ENCODE measurements around the gene BTBD1. TPM values are rescaled to one million over a fixed set of nuclear protein-coding genes. Genes with fewer than 3 reads are reported as not detected.
"Not testable (repeated sequence)": the region's sequence is repeated elsewhere in the genome, so short reads cannot be mapped to it uniquely, and the experiment has no call there.

Gene BTBD1
- total RNA-seq, 1 donor from 2014 or later: 47.6 TPM

- H3K4me3 ChIP-seq (ENCODE audit: low read depth, low read length): no peak overlapping the region
- TF ChIP-seq CTCF (conservative IDR thresholded peaks at IDR 0.05; ENCODE audit: low read depth, low read length): no peak
- no peak for DNase-seq (ENCODE audit: low read depth)
These were observed 31.0 kb upstream of the BTBD1 start for GRCh38 chr15:83098079-83098478.

DNA sequence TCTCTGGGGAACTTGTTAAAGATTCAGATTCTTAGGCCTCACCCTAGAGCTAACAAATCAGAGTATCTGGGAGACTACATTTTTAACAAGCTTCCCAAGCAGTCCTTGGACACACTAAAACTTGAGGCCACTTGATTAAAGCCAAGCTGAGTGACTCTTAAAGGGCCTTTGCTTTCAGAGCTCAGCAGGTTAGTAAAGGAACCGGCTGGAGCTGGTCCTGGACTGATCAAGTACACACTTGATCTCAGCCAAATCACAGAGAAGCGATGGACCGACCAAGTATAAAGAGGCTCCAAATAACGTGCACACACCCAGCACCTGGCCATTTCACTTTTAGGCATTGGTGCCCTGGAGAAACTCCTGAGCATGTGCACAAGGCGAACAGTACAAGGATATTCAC, 27.5 kb upstream of the BTBD1 start:
- no peak for DNase-seq (ENCODE audit: low read depth)
- no peak for TF ChIP-seq CTCF (conservative IDR thresholded peaks at IDR 0.05; ENCODE audit: low read depth, low read length)
- no peak overlapping the region for H3K4me3 ChIP-seq (ENCODE audit: low read depth, low read length)

GRCh38 chr15:83092309-83092976, 25.4 kb upstream of the BTBD1 start:
- no peak overlapping the region for H3K4me3 ChIP-seq (ENCODE audit: low read depth, low read length)
- DNase-seq (ENCODE audit: low read depth): no peak
- TF ChIP-seq CTCF (conservative IDR thresholded peaks at IDR 0.05; ENCODE audit: low read depth, low read length): no peak

DNA sequence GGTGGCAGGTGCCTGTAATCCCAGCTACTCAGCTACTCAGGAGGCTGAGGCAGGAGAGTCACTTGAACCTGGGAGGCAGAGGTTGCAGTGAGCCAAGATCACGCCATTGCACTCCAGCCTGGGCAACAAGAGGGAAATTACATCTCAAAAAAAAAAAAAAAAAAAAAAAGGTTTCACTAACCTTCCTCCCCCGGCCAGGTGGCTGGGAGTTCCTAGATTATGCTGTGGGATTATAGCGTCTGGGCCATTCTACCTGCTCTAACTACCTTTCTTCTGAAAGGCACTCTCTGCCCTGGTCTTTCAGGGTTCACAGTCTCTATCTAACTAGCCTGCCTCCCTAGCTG, 24.9 kb upstream of the BTBD1 start:
- not testable (repeated sequence) for DNase-seq (ENCODE audit: low read depth); H3K4me3 ChIP-seq (ENCODE audit: low read depth, low read length)

GRCh38 chr15:83090465-83090864, 23.4 kb upstream of the BTBD1 start:
- no peak for DNase-seq (ENCODE audit: low read depth)
- TF ChIP-seq CTCF (conservative IDR thresholded peaks at IDR 0.05; ENCODE audit: low read depth, low read length): no peak

DNA sequence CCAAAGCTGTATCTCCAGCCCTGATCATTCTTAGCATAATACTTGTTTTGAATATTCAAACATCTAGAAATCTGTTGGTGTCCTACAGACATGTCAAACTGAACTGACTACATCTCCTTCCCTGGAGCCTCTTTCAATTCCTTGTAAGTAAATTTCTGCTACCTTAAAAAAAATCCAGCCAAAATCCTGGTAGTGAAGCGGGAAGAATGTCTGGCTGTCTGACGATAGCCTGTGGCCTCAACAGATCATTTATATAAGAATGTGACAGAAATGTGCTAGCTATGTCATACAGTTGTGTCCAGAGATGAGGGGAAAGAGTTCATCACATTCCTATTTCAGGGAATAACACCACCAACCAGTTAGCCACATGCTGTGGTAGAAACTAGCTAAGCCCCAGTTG, 21.8 kb upstream of the BTBD1 start:
- H3K4me3 ChIP-seq (ENCODE audit: low read depth, low read length): no peak overlapping the region
- DNase-seq (ENCODE audit: low read depth): no peak
- no peak for TF ChIP-seq CTCF (conservative IDR thresholded peaks at IDR 0.05; ENCODE audit: low read depth, low read length)

More at GRCh38 chr15:83090465-83090864, 23.4 kb upstream of the BTBD1 start:
- no peak overlapping the region for H3K4me3 ChIP-seq (ENCODE audit: low read depth, low read length)

DNA sequence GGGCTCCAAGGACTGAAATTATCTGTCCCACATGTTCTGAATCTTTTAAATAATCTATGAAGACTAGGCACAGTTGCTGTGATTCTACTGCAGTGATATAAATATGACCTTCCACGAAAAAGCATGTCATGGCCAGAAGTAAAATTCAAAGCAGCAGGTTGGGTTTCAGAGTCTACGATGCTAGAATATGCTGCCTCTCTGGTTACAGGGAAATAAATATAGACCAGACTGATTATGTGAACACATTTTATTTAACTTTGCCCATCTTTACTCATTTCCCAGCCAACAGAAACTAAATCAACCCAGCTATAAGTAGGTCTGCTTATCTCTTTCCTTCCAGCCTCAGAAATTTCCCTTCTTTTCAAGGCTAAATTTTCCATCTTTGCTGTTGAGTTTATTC, 20.5 kb upstream of the BTBD1 start:
- H3K4me3 ChIP-seq (ENCODE audit: low read depth, low read length): no peak overlapping the region
- no peak for DNase-seq (ENCODE audit: low read depth)
- TF ChIP-seq CTCF (conservative IDR thresholded peaks at IDR 0.05; ENCODE audit: low read depth, low read length): no peak

- H3K4me3 ChIP-seq (ENCODE audit: low read depth, low read length); DNase-seq (ENCODE audit: low read depth): not testable (repeated sequence)
These were observed 19.0 kb upstream of the BTBD1 start for GRCh38 chr15:83085864-83086552.
